HG03520 (cell line): ENCODE measurements around the gene ERICH3.
"Not testable (repeated sequence)": the region's sequence is repeated elsewhere in the genome, so short reads cannot be mapped to it uniquely, and the experiment has no call there.

Source experiments
- ATAC-seq: cut with Tn5 transposase; IDR thresholded peaks from one replicate; pipeline ENCODE4 v1.9.1; 2021; ENCODE audit warnings: mild to moderate bottlenecking, moderate library complexity; ENCODE audit not compliant: unreplicated experiment

The ERICH3 gene

GRCh38 chr1:74679811-74680210 lies 6.2 kb upstream of the ERICH3 start:
- no peak for ATAC-seq

GRCh38 chr1:74677926-74678325 lies 4.3 kb upstream of the ERICH3 start:
- ATAC-seq, result no peak

DNA sequence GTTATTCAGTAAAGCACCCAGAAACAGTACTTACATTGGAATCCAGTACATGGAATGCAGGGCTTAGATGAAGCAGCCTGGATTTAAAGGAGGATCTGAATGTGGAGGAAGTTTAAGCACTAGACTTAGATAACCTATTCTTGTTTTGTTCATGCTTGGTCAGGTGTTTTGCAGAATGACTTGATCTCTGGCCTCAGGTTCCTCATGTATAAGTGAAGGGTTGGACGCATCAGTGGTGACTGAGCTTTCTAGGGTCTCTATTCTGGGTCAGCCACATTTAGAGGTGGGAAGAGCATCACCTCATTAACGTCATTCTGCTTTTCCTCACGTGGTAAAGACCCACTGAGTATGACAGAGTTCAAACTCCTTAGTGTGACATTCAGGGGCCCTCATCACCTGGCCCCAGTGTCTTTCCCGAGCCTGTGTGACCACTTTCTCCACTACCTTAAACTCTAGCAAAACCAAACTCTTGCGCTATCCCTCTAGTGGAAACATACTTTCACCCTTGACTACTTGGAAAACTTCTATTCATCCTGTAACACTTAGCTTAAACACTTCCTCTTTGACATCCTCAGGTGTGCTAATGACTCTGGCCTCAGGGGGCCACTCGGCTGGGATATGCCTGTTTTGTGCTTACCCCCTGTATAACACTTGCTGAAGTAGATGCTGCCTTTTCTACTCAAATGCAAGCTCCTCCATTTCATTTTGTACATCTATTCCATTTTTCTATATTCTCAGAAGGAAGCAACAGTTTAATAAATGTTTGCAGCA lies 871 bp upstream of the ERICH3 start:
- ATAC-seq, result no peak

DNA sequence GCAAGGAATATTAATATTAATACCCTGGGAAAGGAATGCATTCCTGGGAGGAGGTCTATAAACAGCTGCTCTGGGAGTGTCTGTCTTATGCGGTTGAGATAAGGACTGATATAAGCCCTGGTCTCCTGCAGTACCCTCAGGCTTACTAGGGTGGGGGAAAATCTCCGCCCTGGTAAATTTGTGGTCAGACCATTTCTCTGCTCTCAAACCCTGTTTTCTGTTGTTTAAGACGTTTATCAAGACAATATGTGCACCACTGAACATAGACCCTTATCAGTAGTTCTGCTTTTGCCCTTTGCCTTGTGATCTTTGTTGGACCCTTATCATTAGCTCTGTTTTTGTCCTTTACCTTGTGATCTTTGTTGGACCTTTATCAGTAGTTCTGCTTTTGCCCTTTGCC lies 2.7 kb downstream of the ERICH3 start:
- not testable (repeated sequence) for ATAC-seq

DNA sequence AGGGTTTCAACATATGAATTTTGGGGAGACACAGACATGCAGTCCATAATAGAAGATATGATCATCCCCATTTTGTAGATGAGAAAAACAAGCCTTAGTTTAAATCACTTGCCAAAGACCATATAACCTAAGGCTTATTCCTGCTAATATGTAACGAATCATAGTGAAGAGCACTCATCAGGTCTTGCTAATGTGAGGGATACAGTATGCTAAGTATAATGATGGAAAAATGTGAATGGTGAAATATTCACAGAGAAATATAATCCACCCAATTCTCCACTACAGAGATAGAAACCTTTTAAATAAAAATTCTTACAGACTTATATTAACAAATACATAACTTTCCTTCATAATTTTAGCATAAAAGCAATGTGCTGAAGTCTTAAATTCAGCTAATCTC lies 18.9 kb downstream of the ERICH3 start:
- ATAC-seq, result no peak

DNA sequence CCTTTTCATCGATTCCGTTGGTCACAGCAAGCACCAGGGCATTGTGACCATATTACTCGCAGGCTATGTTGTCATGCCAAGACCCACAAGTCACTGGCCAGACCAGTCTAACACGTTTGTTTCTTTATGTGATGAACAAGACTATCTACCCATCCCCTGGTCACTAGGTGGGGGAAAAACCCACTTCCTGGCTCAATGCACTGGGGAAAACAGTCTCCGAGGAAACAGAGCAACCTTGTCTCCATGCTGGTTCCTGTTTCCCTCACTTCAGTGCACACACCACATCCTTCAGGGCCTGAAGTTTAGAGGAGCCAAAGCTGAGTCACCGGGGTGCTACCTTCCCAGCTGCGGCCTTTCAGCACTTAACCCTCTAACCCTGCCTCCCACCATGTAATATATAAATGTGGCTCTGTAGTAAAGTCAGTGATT lies 20.9 kb downstream of the ERICH3 start:
- peak; percentile 93 for ATAC-seq

DNA sequence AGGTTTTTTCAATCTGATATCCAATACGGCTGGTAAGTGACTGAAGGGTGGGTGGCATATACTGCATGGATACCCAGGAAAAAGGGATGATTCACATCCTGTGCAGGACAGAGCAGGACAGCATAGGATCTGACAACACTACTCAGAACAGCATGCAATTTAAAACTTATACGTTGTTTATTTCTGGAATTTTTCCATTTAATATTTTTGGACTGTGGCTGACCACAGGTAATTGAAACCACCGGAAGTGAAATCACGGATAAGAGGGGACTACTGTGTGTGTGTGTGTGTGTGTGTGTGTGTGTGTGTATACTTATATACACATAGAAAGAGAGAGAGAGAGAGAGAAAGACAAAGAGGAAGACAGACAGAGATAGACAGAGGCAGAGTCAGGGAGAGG lies 23.0 kb downstream of the ERICH3 start:
- ATAC-seq, result no peak

- ATAC-seq, result no peak
Observed at GRCh38 chr1:74641876-74642275, 31.7 kb downstream of the ERICH3 start.

- ATAC-seq, result no peak
Observed at GRCh38 chr1:74641161-74641560, 32.4 kb downstream of the ERICH3 start.

GRCh38 chr1:74637296-74637695 lies 36.3 kb downstream of the ERICH3 start:
- ATAC-seq, result no peak

DNA sequence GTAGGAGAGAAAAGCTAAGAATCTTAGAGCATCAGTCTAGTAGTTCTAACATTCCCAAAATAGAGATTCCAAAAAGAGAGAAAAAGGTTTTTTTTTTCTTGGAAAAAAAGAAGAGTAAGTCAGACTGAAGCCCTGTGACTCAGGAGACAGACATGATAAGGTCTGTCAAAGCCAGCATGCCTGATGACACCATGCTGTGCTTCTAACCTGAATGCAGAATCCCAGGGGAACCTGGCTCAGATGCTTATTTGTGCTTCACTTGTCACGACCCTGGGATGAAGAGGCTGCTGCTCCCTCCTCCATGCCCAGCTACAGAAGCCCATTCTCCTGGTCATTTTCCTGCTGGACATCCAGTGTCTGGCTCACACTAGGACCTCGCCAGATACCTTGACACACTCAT lies 44.3 kb downstream of the ERICH3 start:
- ATAC-seq, result no peak

- no peak for ATAC-seq
Observed at GRCh38 chr1:74623716-74624115, 49.9 kb downstream of the ERICH3 start.

GRCh38 chr1:74620242-74620641 lies 53.4 kb downstream of the ERICH3 start:
- ATAC-seq, result no peak

GRCh38 chr1:74618974-74619373 lies 54.6 kb downstream of the ERICH3 start:
- no peak for ATAC-seq

- no peak for ATAC-seq
Observed at GRCh38 chr1:74613894-74614293, 59.7 kb downstream of the ERICH3 start.

DNA sequence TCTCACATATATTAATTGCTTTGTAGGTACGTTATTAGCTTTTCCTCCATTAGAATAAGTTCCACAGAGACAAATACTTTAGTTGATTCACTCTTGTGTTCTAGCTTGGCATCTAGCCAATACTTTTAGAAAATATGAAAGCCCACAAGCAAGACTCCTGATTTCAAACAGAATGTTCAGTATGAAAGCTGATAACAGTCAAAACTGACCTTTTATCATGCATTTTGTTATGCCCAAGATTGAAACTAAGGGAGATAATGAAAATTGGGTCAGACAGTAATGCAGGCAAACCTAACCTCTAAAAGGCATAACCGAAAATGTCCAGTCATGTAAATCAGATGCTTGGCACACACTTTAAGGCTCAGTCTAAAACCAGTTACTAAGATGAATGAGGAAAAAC lies 61.7 kb downstream of the ERICH3 start:
- ATAC-seq, result no peak

GRCh38 chr1:74610961-74611360 lies 62.6 kb downstream of the ERICH3 start:
- no peak for ATAC-seq

GRCh38 chr1:74609810-74610371 lies 63.7 kb downstream of the ERICH3 start:
- ATAC-seq, result no peak

- ATAC-seq, result no peak
Observed at GRCh38 chr1:74596717-74597116, 76.9 kb downstream of the ERICH3 start.

DNA sequence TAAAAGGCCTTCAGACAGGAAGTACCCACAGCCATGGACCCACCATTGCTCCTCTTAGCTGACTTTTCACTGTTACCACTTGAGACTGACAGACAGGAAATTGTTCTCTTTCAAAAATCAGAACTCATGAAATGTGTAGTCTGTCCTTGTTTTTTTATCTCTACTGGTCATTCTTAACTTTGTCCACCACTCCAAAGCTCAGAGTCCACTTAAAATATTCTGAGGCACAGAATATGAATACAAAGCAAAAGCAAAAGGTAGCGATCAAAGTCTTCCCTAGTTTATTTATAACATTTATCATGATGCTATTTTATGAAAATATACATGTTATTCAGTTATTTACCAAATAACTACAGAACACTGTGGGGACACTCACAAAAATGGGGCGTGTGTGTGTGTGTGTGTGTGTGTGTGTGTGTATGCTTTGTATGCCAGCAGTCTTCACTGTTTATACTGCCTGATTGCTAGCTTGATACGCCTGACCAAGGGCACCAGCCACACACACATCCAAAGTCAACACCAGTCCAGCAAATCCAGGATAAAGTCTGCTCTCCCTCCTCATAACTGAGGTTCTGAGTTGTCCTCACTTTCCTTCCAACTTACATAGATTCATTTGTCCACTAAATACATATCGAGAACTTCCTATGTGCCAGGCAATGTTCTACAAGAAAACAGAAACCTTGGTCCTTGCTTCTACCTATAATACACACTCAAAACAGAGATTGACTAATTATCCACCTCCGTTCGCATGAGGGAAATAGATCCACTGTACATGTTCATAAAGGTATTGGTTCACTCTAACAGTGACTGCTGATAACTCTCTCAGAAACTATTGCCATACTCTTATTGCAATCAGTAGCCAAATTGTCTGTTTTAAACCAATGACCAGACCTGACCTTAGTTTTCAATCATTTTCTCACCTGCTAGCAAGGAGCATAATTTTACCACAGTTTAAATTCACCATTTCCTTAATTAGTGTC lies 79.4 kb downstream of the ERICH3 start:
- ATAC-seq, result no peak

DNA sequence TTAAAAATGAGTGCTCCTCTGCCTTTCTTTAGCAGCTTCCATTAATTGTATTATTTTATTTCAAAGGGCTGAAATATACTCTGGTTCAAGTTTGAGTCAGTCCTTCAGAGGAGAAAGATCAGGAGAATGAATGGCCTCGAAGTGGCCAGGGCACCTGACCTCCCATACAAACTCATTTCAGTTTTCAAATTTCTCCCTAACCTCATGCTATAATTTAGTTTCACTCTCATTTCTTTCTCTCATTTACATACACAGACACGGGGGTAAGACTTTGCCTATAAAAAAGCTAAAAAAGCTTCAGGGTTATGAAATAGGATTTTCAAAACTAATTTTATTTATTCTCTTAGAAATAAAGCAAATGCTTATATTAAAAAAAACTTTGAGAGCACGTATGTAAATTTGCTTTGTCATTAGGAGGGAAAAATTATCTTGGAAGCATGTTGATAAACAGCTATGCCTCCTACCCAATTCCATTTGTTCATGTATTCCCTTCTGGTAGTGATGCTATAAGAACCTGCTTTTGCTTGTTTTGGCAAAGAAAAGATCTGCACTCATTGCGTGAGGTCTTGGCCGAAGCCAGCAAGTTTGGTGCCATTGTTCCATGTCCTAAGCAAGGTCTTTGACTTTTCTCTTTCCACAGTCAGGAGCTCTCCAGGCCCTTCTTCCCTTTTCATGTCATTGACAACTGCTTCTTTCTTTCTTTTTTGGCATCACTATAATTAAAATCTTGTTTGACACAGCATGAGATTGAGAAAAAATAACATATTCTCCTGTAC lies 80.8 kb downstream of the ERICH3 start:
- ATAC-seq, result no peak
